HepG2 (cell line): ENCODE measurements around the gene SMAD7. TPM values are rescaled to one million over a fixed set of nuclear protein-coding genes. Genes with fewer than 3 reads are reported as not detected.

ENCODE experiments used
- HNRNPL ChIP-seq: fragments of 200-400 bp; formaldehyde crosslinking; IDR thresholded peaks from 2 replicates; pipeline ENCODE4 v1.6.1; 2017; ENCODE audit warnings: mild to moderate bottlenecking, low read depth, low read length
- ISX ChIP-seq: sonication (generic); formaldehyde crosslinking; conservative IDR thresholded peaks from 2 replicates; pipeline ENCODE4 v1.5.0; 2020; ENCODE audit warnings: missing genetic modification reagents
- KDM2A ChIP-seq: sonication (generic); formaldehyde crosslinking; IDR thresholded peaks from 2 replicates; pipeline ENCODE4 v1.4.0; 2020; ENCODE audit warnings: low read depth, missing genetic modification reagents, borderline replicate concordance
- MED8 ChIP-seq: sonication (generic); formaldehyde crosslinking; IDR thresholded peaks from 2 replicates; pipeline ENCODE4 v1.8.1; 2023; ENCODE audit warnings: mild to moderate bottlenecking, missing genetic modification reagents; ENCODE audit not compliant: insufficient replicate concordance
- MEIS2 ChIP-seq: sonication (generic); formaldehyde crosslinking; IDR thresholded peaks from 2 replicates; pipeline ENCODE4 v1.9.0; 2021; ENCODE audit warnings: mild to moderate bottlenecking, missing genetic modification reagents
- RAD21 ChIP-seq: fragments of 450-650 bp; formaldehyde crosslinking; IDR thresholded peaks from 2 replicates; pipeline ENCODE4 v1.5.0; 2020; ENCODE audit warnings: mild to moderate bottlenecking
- RAD51 ChIP-seq: fragments of 450-650 bp; IDR thresholded peaks from 2 replicates; pipeline ENCODE4 v1.6.1; 2016; ENCODE audit warnings: borderline replicate concordance
- ZFP90 ChIP-seq: sonication (generic); formaldehyde crosslinking; IDR thresholded peaks from 2 replicates; pipeline ENCODE4 v1.8.0; 2022; ENCODE audit warnings: missing genetic modification reagents, mild to moderate bottlenecking, inconsistent platforms, borderline replicate concordance
- ZKSCAN8 ChIP-seq: IDR thresholded peaks from 2 replicates; pipeline ENCODE4 v1.6.1; 2016; ENCODE audit warnings: borderline replicate concordance, missing genetic modification reagents, missing compliant biosample characterization
- ZNF138 ChIP-seq: sonication (generic); formaldehyde crosslinking; IDR thresholded peaks from 2 replicates; pipeline ENCODE4 v1.5.0; 2020; ENCODE audit warnings: mild to moderate bottlenecking, low read depth, missing genetic modification reagents
- ZNF292 ChIP-seq: sonication (generic); formaldehyde crosslinking; IDR thresholded peaks from 2 replicates; pipeline ENCODE4 v1.8.1; 2022; ENCODE audit warnings: mild to moderate bottlenecking, low read depth, missing genetic modification reagents, borderline replicate concordance
- ZNF557 ChIP-seq: sonication (generic); formaldehyde crosslinking; IDR thresholded peaks from 2 replicates; pipeline ENCODE4 v1.4.0; 2020; ENCODE audit warnings: missing genetic modification reagents
- ZNF761 ChIP-seq: sonication (generic); formaldehyde crosslinking; conservative IDR thresholded peaks from 2 replicates; pipeline ENCODE4 v1.4.0; 2020; ENCODE audit warnings: mild to moderate bottlenecking, missing genetic modification reagents
- ZNF777 ChIP-seq: sonication (generic); formaldehyde crosslinking; IDR thresholded peaks from 2 replicates; pipeline ENCODE4 v1.4.0; 2020; ENCODE audit warnings: missing genetic modification reagents
- polyA plus RNA-seq, 8 experiments: library from polyadenylated mRNA; depleted of rRNA in 3 of 8; stranded (reverse) in 7 of 8; unstranded in 1 of 8; fragments of >200 nt; fragmentation: Illumina TruSeq in 4 of 8; extraction: Trizol in 4 of 8; gene quantifications; 2 replicates each; pipeline versions ENCODE4 v1.2.1 to v1.2.3, GENCODE V29; 2011 to 2016; ENCODE audit warnings: low read depth in 4 of 8, missing spikeins in 1 of 8, mixed read lengths in 1 of 8; ENCODE audit not compliant: insufficient read depth in 1 of 8
- total RNA-seq, 5 experiments: library from RNA; depleted of rRNA; stranded (reverse); fragments of >200 nt; fragmentation: Illumina TruSeq; extraction: Trizol; gene quantifications; 2 replicates each; pipeline ENCODE4 v1.2.3, GENCODE V29; 2016; ENCODE audit warnings: low read depth in 1 of 5
- TF ChIP-seq, protein P1 (sequence below): IDR thresholded peaks from 2 replicates; pipeline ENCODE4 v1.6.1; 2018; ENCODE audit warnings: missing genetic modification reagents
- TF ChIP-seq, protein P2 (sequence below): sonication (generic); formaldehyde crosslinking; IDR thresholded peaks from 2 replicates; pipeline ENCODE4 v1.8.0; 2022; ENCODE audit warnings: mild to moderate bottlenecking, missing genetic modification reagents; ENCODE audit not compliant: insufficient replicate concordance
- TF ChIP-seq, protein P3 (sequence below): sonication (generic); formaldehyde crosslinking; conservative IDR thresholded peaks from 2 replicates; pipeline ENCODE4 v1.8.0; 2022; ENCODE audit warnings: missing genetic modification reagents
- TF ChIP-seq, protein P4 (sequence below): IDR thresholded peaks from 2 replicates; pipeline ENCODE4 v1.6.1; 2016; ENCODE audit warnings: low read depth
- TF ChIP-seq, protein P5 (sequence below): sonication (generic); formaldehyde crosslinking; IDR thresholded peaks from 2 replicates; pipeline ENCODE4 v1.5.0; 2020; ENCODE audit warnings: missing genetic modification reagents
- TF ChIP-seq, protein P6 (sequence below): sonication (generic); formaldehyde crosslinking; IDR thresholded peaks from 2 replicates; pipeline ENCODE4 v1.5.0; 2020; ENCODE audit warnings: missing genetic modification reagents

Gene SMAD7
- total and polyA plus RNA-seq, 2 of the 13 experiments (the other 11 are each of a cell fraction or from before 2014, with no cell fraction given), result 17.4 to 24.7 TPM

DNA sequence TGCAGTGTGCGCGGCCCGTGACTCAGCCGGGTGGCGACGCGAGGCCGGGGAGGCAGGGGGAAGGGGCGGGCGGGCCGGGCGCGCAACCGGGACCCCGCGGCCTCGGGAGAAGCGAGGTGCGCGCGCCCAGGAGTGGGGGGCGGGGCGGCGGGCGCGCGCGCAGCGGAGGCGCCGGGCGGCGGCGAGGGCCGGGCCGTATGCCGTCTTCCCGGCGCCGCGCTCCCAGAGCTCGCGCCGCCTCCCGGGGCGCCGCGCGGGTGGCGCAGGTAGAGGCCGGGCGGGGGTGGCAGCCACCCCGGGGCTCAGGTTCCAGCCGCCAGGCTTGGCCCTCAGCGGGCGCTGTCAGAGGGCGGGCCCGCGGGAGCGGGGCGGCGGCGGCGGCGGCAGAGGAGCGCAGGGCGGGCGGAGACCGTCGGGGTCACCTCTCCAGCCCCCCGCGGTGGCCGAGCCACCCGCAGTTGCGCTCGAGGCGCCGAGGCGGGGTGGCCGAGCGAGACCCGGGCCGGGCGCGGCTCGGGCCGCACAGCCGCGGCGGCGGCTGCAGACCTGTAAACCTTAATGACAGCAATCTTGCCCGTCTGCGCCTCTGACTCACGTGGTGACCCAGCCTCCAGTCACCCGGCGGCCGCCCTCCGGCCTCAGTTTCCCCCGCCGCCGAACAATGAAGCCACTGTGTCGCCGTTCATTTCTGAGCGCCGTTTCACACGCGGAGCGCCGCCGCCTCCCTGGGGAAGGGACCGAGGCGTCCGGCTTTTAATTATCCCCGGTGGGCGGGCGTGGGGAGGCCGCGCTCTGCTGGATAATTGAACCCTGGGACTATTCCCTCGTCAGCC, 25.3 kb upstream of the SMAD7 start (continued):
- TF ChIP-seq, protein P1, sequence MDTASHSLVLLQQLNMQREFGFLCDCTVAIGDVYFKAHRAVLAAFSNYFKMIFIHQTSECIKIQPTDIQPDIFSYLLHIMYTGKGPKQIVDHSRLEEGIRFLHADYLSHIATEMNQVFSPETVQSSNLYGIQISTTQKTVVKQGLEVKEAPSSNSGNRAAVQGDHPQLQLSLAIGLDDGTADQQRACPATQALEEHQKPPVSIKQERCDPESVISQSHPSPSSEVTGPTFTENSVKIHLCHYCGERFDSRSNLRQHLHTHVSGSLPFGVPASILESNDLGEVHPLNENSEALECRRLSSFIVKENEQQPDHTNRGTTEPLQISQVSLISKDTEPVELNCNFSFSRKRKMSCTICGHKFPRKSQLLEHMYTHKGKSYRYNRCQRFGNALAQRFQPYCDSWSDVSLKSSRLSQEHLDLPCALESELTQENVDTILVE (CRISPR knock-in tag), result no peak
- no peak for TF ChIP-seq ZNF138 (CRISPR knock-in tag)
- TF ChIP-seq MED8, result no peak
- TF ChIP-seq RAD51, result no peak
- TF ChIP-seq, protein P2, sequence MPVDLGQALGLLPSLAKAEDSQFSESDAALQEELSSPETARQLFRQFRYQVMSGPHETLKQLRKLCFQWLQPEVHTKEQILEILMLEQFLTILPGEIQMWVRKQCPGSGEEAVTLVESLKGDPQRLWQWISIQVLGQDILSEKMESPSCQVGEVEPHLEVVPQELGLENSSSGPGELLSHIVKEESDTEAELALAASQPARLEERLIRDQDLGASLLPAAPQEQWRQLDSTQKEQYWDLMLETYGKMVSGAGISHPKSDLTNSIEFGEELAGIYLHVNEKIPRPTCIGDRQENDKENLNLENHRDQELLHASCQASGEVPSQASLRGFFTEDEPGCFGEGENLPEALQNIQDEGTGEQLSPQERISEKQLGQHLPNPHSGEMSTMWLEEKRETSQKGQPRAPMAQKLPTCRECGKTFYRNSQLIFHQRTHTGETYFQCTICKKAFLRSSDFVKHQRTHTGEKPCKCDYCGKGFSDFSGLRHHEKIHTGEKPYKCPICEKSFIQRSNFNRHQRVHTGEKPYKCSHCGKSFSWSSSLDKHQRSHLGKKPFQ (CRISPR knock-in tag), result no peak
- peak; percentile 34; the same call in 1 of the 2 replicates for TF ChIP-seq KDM2A
- TF ChIP-seq, protein P3, sequence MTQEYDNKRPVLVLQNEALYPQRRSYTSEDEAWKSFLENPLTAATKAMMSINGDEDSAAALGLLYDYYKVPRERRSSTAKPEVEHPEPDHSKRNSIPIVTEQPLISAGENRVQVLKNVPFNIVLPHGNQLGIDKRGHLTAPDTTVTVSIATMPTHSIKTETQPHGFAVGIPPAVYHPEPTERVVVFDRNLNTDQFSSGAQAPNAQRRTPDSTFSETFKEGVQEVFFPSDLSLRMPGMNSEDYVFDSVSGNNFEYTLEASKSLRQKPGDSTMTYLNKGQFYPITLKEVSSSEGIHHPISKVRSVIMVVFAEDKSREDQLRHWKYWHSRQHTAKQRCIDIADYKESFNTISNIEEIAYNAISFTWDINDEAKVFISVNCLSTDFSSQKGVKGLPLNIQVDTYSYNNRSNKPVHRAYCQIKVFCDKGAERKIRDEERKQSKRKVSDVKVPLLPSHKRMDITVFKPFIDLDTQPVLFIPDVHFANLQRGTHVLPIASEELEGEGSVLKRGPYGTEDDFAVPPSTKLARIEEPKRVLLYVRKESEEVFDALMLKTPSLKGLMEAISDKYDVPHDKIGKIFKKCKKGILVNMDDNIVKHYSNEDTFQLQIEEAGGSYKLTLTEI (CRISPR knock-in tag), result no peak
- peak; percentile 86 for TF ChIP-seq ZNF777 (CRISPR knock-in tag)
- TF ChIP-seq, protein P4, sequence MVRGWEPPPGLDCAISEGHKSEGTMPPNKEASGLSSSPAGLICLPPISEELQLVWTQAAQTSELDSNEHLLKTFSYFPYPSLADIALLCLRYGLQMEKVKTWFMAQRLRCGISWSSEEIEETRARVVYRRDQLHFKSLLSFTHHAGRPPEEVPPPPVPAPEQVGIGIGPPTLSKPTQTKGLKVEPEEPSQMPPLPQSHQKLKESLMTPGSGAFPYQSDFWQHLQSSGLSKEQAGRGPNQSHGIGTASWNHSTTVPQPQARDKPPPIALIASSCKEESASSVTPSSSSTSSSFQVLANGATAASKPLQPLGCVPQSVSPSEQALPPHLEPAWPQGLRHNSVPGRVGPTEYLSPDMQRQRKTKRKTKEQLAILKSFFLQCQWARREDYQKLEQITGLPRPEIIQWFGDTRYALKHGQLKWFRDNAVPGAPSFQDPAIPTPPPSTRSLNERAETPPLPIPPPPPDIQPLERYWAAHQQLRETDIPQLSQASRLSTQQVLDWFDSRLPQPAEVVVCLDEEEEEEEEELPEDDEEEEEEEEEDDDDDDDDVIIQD (CRISPR knock-in tag), result no peak
- TF ChIP-seq ZNF292 (CRISPR knock-in tag), result no peak
- no peak for TF ChIP-seq ISX (CRISPR knock-in tag)
- no peak for TF ChIP-seq ZFP90 (CRISPR knock-in tag)
- TF ChIP-seq HNRNPL, result no peak
- TF ChIP-seq RAD21 (CRISPR knock-in tag), result peak; percentile 50
- TF ChIP-seq, protein P5, sequence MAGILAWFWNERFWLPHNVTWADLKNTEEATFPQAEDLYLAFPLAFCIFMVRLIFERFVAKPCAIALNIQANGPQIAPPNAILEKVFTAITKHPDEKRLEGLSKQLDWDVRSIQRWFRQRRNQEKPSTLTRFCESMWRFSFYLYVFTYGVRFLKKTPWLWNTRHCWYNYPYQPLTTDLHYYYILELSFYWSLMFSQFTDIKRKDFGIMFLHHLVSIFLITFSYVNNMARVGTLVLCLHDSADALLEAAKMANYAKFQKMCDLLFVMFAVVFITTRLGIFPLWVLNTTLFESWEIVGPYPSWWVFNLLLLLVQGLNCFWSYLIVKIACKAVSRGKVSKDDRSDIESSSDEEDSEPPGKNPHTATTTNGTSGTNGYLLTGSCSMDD (CRISPR knock-in tag), result no peak
- TF ChIP-seq, protein P6, sequence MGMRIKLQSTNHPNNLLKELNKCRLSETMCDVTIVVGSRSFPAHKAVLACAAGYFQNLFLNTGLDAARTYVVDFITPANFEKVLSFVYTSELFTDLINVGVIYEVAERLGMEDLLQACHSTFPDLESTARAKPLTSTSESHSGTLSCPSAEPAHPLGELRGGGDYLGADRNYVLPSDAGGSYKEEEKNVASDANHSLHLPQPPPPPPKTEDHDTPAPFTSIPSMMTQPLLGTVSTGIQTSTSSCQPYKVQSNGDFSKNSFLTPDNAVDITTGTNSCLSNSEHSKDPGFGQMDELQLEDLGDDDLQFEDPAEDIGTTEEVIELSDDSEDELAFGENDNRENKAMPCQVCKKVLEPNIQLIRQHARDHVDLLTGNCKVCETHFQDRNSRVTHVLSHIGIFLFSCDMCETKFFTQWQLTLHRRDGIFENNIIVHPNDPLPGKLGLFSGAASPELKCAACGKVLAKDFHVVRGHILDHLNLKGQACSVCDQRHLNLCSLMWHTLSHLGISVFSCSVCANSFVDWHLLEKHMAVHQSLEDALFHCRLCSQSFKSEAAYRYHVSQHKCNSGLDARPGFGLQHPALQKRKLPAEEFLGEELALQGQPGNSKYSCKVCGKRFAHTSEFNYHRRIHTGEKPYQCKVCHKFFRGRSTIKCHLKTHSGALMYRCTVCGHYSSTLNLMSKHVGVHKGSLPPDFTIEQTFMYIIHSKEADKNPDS, result no peak
- TF ChIP-seq MEIS2 (CRISPR knock-in tag), result 0 out of 2 replicates have a peak, but pooled peaks have one; percentile 47
- no peak for TF ChIP-seq ZKSCAN8 (CRISPR knock-in tag)
- no peak for TF ChIP-seq ZNF557 (CRISPR knock-in tag)
- TF ChIP-seq ZNF761, result no peak
